ENCODE measurements around the gene RERE. TPM values are rescaled to one million over a fixed set of nuclear protein-coding genes. Genes with fewer than 3 reads are reported as not detected.

Gene RERE
- total RNA-seq, 4 donors from 2014 or later: 118 to 244 (median 131) TPM

DNA sequence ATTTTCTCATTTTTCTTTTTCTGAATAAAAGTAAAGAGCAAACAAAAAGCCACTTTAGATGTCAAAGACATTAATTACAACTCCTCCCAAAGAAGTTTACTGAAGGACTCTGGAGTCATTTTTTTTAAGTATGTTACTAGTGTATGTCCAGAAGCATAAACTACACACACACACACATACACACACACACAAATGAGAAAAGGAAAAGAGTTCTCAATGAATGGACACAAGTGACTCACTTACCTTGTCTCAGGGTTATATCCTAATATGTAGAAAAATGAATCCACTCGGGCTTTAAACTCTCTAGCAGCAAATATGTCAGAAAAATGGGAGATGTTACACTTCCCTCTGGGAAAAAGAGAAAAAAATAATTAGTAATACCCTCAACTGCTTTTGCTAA lies 276.5 kb downstream of the RERE start:
- DNase-seq: no peak
- Histone ChIP-seq H3K27ac (no peak overlapping the region), H3K4me3 (replicated peaks in 1 of 3) (no peak overlapping the region), H3K27me3 (no peaks in the 10 kb centered on the region), H3K9me3 (no peaks in the 10 kb centered on the region), H3K36me3 (no peaks in the 10 kb centered on the region), H3K4me1 (peaks cover 42 to 52% of the 10 kb centered on the region in 2 donors)
- WGBS, 2 donors: 86 to 88% methylated on average over 1 of the region's 1 CpG
- intact Hi-C loops (cut with DNase I): no loop called here
- TF ChIP-seq POLR2A (IDR thresholded peaks at IDR 0.05): no peak
- TF ChIP-seq, protein P1, sequence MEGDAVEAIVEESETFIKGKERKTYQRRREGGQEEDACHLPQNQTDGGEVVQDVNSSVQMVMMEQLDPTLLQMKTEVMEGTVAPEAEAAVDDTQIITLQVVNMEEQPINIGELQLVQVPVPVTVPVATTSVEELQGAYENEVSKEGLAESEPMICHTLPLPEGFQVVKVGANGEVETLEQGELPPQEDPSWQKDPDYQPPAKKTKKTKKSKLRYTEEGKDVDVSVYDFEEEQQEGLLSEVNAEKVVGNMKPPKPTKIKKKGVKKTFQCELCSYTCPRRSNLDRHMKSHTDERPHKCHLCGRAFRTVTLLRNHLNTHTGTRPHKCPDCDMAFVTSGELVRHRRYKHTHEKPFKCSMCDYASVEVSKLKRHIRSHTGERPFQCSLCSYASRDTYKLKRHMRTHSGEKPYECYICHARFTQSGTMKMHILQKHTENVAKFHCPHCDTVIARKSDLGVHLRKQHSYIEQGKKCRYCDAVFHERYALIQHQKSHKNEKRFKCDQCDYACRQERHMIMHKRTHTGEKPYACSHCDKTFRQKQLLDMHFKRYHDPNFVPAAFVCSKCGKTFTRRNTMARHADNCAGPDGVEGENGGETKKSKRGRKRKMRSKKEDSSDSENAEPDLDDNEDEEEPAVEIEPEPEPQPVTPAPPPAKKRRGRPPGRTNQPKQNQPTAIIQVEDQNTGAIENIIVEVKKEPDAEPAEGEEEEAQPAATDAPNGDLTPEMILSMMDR (IDR thresholded peaks at IDR 0.05): no peak

DNA sequence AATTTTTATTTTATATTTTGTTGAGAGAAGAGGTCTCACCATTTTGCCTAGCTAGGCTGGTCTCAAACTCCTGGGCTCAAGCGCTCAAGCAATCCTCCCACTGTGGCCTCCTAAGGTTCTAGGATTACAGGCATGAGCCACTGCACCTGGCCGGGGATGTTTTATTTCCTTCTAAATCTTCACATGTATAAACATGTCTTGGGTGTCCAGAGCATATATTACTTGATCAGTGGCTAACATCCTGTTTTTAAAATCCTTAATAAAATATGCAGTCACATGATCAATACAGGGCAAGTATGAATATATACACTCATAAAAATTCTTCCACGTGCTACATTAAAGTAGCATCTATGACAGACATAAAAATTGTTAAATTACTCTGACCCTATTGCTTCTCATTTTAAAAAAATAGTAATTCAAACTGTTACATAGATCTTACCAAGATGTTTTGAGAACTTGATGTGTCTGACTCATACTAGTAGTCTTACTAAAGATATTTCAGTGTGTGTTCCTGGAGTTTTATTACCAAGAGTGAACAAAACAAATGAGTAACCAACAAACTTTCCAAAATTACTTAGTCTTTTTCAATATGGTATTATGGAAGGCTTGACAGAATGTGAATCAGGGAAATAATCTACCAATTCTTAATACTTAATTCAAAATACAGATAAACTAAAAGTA lies 277.0 kb downstream of the RERE start:
- Histone ChIP-seq H3K27me3 (no peaks in the 10 kb centered on the region), H3K4me1 (peaks cover 43 to 52% of the 10 kb centered on the region in 2 donors), H3K27ac (no peak overlapping the region), H3K36me3 (no peaks in the 10 kb centered on the region), H3K4me3 (replicated peaks in 1 of 3) (no peak overlapping the region), H3K9me3 (no peaks in the 10 kb centered on the region)
- 74 to 93% methylated on average over 3 of the region's 3 CpGs for WGBS, 2 donors
- no peak for DNase-seq
- intact Hi-C loops (cut with DNase I): no loop called here
- no peak for TF ChIP-seq POLR2A (IDR thresholded peaks at IDR 0.05)
- TF ChIP-seq, protein P1 (IDR thresholded peaks at IDR 0.05): no peak

DNA sequence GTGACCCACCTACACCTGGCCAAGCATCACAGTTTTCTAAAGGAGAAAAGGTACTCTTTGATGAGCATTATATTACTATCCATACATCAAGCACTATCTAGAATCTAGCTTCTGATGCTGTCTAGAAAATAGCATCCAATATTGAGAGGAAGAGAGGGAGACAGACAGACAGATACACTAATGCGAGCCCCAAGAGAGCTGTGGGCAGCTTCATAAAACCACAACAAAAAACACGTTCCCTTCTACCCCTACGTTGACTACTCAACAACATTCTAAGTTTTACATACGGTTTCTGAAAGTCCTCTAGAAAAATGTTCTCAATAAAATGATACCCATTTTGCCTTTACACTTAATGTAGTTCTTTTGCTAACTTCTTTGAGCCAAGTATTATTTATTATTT lies 277.8 kb downstream of the RERE start:
- Histone ChIP-seq H3K36me3 (no peaks in the 10 kb centered on the region), H3K27me3 (no peaks in the 10 kb centered on the region), H3K9me3 (no peaks in the 10 kb centered on the region), H3K4me1 (peaks cover 43 to 52% of the 10 kb centered on the region in 2 donors), H3K4me3 (replicated peaks in 1 of 3) (no peak overlapping the region), H3K27ac (peak overlapping the region in 1 of 3 donors; percentile 21)
- DNase-seq: no peak
- TF ChIP-seq, protein P1 (IDR thresholded peaks at IDR 0.05): no peak
- TF ChIP-seq POLR2A (IDR thresholded peaks at IDR 0.05): no peak
- intact Hi-C loops (cut with DNase I): no loop called here
- WGBS, 2 donors: 93 to 95% methylated on average over 4 of the region's 4 CpGs

DNA sequence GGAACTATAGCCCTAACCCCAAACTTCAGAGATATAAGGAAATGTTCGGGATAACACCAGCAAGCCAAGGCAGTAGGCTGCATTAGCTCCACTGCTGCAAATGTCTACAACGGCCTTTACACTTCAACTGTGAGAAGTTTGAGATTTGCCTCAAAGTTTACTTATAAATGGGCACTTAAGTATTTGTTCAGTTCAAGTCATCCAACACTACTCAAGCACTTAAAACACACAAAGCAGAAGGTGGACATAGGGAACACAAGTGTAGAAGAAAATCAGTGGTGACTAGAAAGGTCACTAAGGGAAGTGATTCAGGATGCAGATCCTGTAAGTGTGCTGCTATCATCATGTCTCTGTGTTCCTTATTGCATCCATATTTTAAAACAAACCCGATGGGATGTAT lies 278.9 kb downstream of the RERE start:
- Histone ChIP-seq H3K36me3 (no peaks in the 10 kb centered on the region), H3K4me1 (peaks cover 43 to 53% of the 10 kb centered on the region in 2 donors), H3K27me3 (no peaks in the 10 kb centered on the region), H3K9me3 (no peaks in the 10 kb centered on the region), H3K27ac (peak overlapping the region in 2 of 3 donors; percentile 10 to 65), H3K4me3 (replicated peaks in 1 of 3) (no peak overlapping the region)
- DNase-seq: no peak
- TF ChIP-seq, protein P1 (IDR thresholded peaks at IDR 0.05): no peak
- no peak for TF ChIP-seq POLR2A (IDR thresholded peaks at IDR 0.05)
- intact Hi-C loops (cut with DNase I): no loop called here
- WGBS, 2 donors: 33 to 41% methylated on average over 3 of the region's 3 CpGs

DNA sequence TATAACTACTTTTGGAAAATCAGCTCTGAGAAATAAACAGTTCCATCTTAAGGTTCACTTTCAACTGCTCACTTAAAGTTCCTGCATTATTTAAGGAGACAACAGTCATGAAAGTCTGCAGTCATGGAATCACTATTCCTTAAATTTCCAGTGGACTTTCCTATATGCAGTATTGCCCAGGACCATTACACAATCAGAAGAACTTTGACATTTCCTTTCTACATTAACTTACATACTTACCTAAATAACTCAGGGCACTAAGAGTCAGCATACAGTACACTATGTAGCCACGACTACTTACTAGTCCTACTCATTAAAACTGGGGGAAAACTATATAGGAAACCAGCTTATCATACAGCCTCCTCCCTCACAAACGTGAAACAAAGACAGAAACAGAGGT lies 279.4 kb downstream of the RERE start:
- H3K27ac ChIP-seq: peak overlapping the region; percentile 10 to 65 (median 45)
- 65 to 72% methylated on average over 2 of the region's 2 CpGs for WGBS, 2 donors
- no peak for DNase-seq
- no peak overlapping the region for H3K4me3 ChIP-seq (replicated peaks in 1 of 3)
- TF ChIP-seq, protein P1 (IDR thresholded peaks at IDR 0.05): no peak
- TF ChIP-seq POLR2A (IDR thresholded peaks at IDR 0.05): no peak
- H3K36me3 ChIP-seq: no peaks in the 10 kb centered on the region
- H3K4me1 ChIP-seq: peaks cover 42 to 56% of the 10 kb centered on the region in 2 donors
- intact Hi-C loops (cut with DNase I): no loop called here
- H3K9me3 ChIP-seq: no peaks in the 10 kb centered on the region
- H3K27me3 ChIP-seq: no peaks in the 10 kb centered on the region

All from thyroid gland (tissue), 4 donors.